ENCODE measurements around the gene ERCC1. TPM values are rescaled to one million over a fixed set of nuclear protein-coding genes. Genes with fewer than 3 reads are reported as not detected.

ERCC1 gene
- total RNA-seq, 1 experiment from 2014 or later, result 158 TPM

DNA sequence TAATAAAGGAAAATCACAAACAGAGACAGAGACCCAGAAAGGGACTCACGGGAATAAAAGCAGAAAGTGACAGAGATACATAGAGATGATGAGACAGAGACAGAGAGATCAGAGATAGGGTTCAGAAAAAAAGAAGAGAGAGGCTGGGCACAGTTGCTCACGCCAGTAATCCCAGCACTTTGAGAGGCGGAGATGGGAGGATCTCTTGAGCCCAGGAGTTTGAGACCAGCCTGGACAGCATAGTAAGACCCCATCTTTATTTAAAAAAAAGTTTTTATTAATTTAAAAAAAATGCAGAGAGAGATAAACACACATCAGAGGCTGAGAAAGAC, 24.7 kb upstream of the ERCC1 start:
- Histone ChIP-seq H3K4me3 (ENCODE audit: low read depth, low read length, poor library complexity, severe bottlenecking) (no peak overlapping the region), H3K27ac (ENCODE audit: low read depth, low read length, poor library complexity, severe bottlenecking) (no peak overlapping the region), H3K4me1 (ENCODE audit: insufficient read depth, low read length, poor library complexity, severe bottlenecking) (peaks cover 6% of the 10 kb centered on the region), H3K36me3 (ENCODE audit: insufficient read depth, low read length, poor library complexity, severe bottlenecking) (no peaks in the 10 kb centered on the region), H3K27me3 (replicated peaks; ENCODE audit: insufficient read depth, low read depth, low read length, poor library complexity) (no peaks in the 10 kb centered on the region), H3K9me3 (ENCODE audit: low read depth, low read length, poor library complexity, severe bottlenecking) (no peaks in the 10 kb centered on the region)
- no peak for DNase-seq (ENCODE audit: low spot score)
- TF ChIP-seq, protein P1, sequence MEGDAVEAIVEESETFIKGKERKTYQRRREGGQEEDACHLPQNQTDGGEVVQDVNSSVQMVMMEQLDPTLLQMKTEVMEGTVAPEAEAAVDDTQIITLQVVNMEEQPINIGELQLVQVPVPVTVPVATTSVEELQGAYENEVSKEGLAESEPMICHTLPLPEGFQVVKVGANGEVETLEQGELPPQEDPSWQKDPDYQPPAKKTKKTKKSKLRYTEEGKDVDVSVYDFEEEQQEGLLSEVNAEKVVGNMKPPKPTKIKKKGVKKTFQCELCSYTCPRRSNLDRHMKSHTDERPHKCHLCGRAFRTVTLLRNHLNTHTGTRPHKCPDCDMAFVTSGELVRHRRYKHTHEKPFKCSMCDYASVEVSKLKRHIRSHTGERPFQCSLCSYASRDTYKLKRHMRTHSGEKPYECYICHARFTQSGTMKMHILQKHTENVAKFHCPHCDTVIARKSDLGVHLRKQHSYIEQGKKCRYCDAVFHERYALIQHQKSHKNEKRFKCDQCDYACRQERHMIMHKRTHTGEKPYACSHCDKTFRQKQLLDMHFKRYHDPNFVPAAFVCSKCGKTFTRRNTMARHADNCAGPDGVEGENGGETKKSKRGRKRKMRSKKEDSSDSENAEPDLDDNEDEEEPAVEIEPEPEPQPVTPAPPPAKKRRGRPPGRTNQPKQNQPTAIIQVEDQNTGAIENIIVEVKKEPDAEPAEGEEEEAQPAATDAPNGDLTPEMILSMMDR (conservative IDR thresholded peaks at IDR 0.05; ENCODE audit: low read depth, low read length), result no peak
- no peak for TF ChIP-seq EZH2 (IDR thresholded peaks at IDR 0.05; ENCODE audit: borderline replicate concordance, low read depth, low read length, poor library complexity, severe bottlenecking)
- ChIA-PET CTCF (no interaction called here), POLR2A (ENCODE audit: low non-redundant PET) (no interaction called here)
- intact Hi-C loops (cut with micrococcal nuclease; ENCODE audit: unreplicated experiment), result no loop called here
- no TSS peak for BruUV-seq (replicated peaks)

DNA sequence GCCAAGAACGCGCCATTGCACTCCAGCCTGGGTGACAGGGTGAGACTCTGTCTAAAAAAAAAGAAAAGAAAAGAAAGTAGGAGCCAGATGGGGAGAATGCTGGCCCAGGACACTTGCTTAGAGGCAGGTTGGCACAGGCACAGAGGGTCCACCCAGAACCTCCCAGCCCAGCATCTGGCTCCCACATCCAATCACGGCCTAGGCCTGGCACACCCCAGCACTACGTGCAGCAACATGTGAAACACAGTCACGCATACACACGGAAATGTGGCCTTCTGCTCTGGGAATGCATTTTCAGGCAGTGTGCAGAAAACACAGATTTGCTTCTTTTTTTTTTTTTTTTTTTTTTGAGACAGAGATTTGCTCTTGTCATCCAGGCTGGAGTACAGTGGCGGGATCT, 23.2 kb upstream of the ERCC1 start:
- intact Hi-C loops (cut with micrococcal nuclease; ENCODE audit: unreplicated experiment), result no loop called here
- DNase-seq (ENCODE audit: low spot score), result no peak
- Histone ChIP-seq H3K27me3 (replicated peaks; ENCODE audit: insufficient read depth, low read depth, low read length, poor library complexity) (no peaks in the 10 kb centered on the region), H3K4me1 (ENCODE audit: insufficient read depth, low read length, poor library complexity, severe bottlenecking) (peaks cover 16% of the 10 kb centered on the region), H3K27ac (ENCODE audit: low read depth, low read length, poor library complexity, severe bottlenecking) (no peak overlapping the region), H3K9me3 (ENCODE audit: low read depth, low read length, poor library complexity, severe bottlenecking) (no peaks in the 10 kb centered on the region), H3K4me3 (ENCODE audit: low read depth, low read length, poor library complexity, severe bottlenecking) (no peak overlapping the region), H3K36me3 (ENCODE audit: insufficient read depth, low read length, poor library complexity, severe bottlenecking) (no peaks in the 10 kb centered on the region)
- ChIA-PET POLR2A (ENCODE audit: low non-redundant PET) (no interaction called here), CTCF (interaction anchor here (0.5 kb wide), 1 partner anchor 48 kb away, joined by 9 read pairs; no protein-coding TSS in a partner anchor)
- no TSS peak for BruUV-seq (replicated peaks)
- no peak for TF ChIP-seq EZH2 (IDR thresholded peaks at IDR 0.05; ENCODE audit: borderline replicate concordance, low read depth, low read length, poor library complexity, severe bottlenecking)
- TF ChIP-seq, protein P1 (conservative IDR thresholded peaks at IDR 0.05; ENCODE audit: low read depth, low read length), result no peak

DNA sequence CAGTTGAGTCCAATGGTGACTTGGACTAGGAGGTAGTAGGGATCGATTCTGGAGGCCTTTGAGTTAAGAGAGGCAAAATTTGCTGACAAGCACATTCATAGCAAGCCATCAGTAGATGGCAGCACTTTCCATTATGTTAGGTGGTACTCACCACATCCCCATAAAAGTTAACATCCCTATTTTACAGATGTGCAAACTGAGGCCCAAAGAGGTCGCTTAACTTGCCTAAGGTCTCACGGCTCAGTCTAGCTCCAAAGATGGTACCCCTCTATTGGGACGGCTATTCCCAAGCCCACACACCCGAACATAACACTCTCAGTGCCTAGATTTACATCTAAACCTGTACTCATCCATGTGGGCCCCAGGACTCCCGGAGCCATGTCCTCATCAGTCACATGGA, 22.6 kb upstream of the ERCC1 start:
- intact Hi-C loops (cut with micrococcal nuclease; ENCODE audit: unreplicated experiment), result no loop called here
- Histone ChIP-seq H3K9me3 (ENCODE audit: low read depth, low read length, poor library complexity, severe bottlenecking) (no peaks in the 10 kb centered on the region), H3K27ac (ENCODE audit: low read depth, low read length, poor library complexity, severe bottlenecking) (no peak overlapping the region), H3K4me1 (ENCODE audit: insufficient read depth, low read length, poor library complexity, severe bottlenecking) (peaks cover 16% of the 10 kb centered on the region), H3K27me3 (replicated peaks; ENCODE audit: insufficient read depth, low read depth, low read length, poor library complexity) (no peaks in the 10 kb centered on the region), H3K4me3 (ENCODE audit: low read depth, low read length, poor library complexity, severe bottlenecking) (no peak overlapping the region), H3K36me3 (ENCODE audit: insufficient read depth, low read length, poor library complexity, severe bottlenecking) (no peaks in the 10 kb centered on the region)
- TF ChIP-seq, protein P1 (conservative IDR thresholded peaks at IDR 0.05; ENCODE audit: low read depth, low read length), result peak; percentile 52
- no peak for TF ChIP-seq EZH2 (IDR thresholded peaks at IDR 0.05; ENCODE audit: borderline replicate concordance, low read depth, low read length, poor library complexity, severe bottlenecking)
- CTCF ChIA-PET, result no interaction called here
- no peak for DNase-seq (ENCODE audit: low spot score)
- POLR2A ChIA-PET (ENCODE audit: low non-redundant PET), result no interaction called here
- BruUV-seq (replicated peaks), result no TSS peak
